ENCODE measurements around the gene HES3. TPM values are rescaled to one million over a fixed set of nuclear protein-coding genes. Genes with fewer than 3 reads are reported as not detected.

The HES3 gene
- polyA plus RNA-seq, 1 of the 3 experiments (the other 2 are of a cell fraction): not detected

DNA sequence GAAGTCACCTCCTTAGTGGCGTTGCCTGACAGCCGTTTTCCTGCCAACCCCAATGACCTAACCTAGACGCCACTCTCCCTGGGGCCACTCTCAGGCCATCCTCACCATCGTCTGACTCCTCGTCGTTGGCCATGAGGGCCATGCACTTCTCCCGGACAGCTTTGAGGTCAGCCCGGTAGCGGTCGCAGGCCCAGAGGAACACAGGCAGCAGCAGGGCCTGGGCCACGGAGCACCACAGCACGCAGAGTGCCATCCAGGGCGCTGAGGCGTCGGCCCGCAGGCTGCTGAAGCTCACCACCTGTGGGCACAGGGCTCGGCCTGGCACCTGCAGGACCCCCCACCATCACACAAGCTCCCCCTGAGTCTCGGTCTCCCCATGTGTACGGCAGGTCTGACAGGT lies 7.3 kb downstream of the HES3 start:
- 80% methylated on average over 13 of the region's 19 CpGs for WGBS (ENCODE audit: low lambda C conversion rate)
- peaks cover 3% of the 10 kb centered on the region; the same call in 1 of the 2 replicates for H4K20me1 ChIP-seq (ENCODE audit: insufficient read depth)
- no peak overlapping the region for H3K4me2 ChIP-seq
- no peak overlapping the region for H3K4me3 ChIP-seq (ENCODE audit: low read depth in 2 of 2, low read length in 1 of 2)
- no peaks in the 10 kb centered on the region for H3K27me3 ChIP-seq (ENCODE audit: insufficient read depth)
- no peak for TF ChIP-seq GATA2 (CRISPR knock-in tag; IDR thresholded peaks at IDR 0.05)
- no peaks in the 10 kb centered on the region for H3K9me2 ChIP-seq
- no peaks in the 10 kb centered on the region for H3K9me3 ChIP-seq
- H3F3A ChIP-seq (replicated peaks; ENCODE audit: insufficient read depth): no peaks in the 10 kb centered on the region
- no peak overlapping the region for H2AFZ ChIP-seq (ENCODE audit: low read depth)
- no peaks in the 10 kb centered on the region for H3K36me3 ChIP-seq (replicated peaks in 1 of 2; ENCODE audit: control insufficient read depth in 1 of 2, insufficient read depth in 2 of 2, low read length in 1 of 2)
- H3K79me2 ChIP-seq (ENCODE audit: insufficient read depth): no peaks in the 10 kb centered on the region
- no peak overlapping the region for H3K27ac ChIP-seq (ENCODE audit: low read depth in 2 of 2, low read length in 1 of 2)
- no peaks in the 10 kb centered on the region; a peak in 1 of 4 replicates for H3K4me1 ChIP-seq (ENCODE audit: control insufficient read depth in 1 of 2, insufficient read depth in 2 of 2, low read depth in 1 of 2, low read length in 1 of 2)
- CTCF ChIA-PET: interaction anchor here (1.4 to 9.5 kb wide), 7 partner anchors 66 to 187 kb away, joined by 3 to 318 read pairs (median 6); no protein-coding TSS in a partner anchor
- DNase-seq: no peak
- POLR2A ChIA-PET: no interaction called here
- H3K9ac ChIP-seq: no peak overlapping the region

DNA sequence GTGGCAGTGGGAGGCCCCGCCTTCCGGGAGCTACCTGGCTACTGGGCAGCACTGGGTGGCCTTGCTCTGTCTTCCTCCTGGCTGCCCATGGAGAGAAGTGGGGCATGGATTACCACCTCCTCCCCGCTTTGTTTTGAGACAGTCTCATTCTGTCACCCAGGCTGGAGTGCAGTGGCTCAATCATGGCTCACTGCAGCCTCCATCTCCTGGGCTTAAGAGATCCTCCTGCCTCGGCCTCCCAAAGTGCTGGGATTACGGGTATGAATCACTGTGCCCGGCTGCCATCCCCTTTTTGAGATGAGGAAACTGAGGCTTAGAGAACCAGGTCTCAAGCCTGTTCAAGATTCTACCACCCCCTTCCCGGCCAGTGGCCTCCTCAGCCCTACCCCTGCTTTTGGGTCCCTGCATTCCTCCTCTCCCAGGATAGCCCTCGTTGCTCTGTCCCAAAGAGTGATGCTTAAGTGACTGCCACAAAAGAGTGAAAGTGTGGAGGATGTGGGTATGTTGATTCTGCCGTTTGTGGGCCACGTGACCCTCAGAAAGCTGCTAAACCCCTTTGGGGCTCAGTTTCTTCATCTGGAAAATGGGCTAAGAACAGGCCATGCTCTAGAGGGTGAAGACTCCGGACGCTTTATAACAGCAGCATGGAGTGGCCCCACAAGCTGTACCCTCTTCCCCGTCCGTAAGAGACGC lies 7.8 kb downstream of the HES3 start:
- no peak overlapping the region for H2AFZ ChIP-seq (ENCODE audit: low read depth)
- H3K4me1 ChIP-seq (ENCODE audit: control insufficient read depth in 1 of 2, insufficient read depth in 2 of 2, low read depth in 1 of 2, low read length in 1 of 2): no peaks in the 10 kb centered on the region; a peak in 1 of 4 replicates
- H3K27me3 ChIP-seq (ENCODE audit: insufficient read depth): no peaks in the 10 kb centered on the region
- H3K36me3 ChIP-seq (replicated peaks in 1 of 2; ENCODE audit: control insufficient read depth in 1 of 2, insufficient read depth in 2 of 2, low read length in 1 of 2): no peaks in the 10 kb centered on the region
- H3K9ac ChIP-seq: no peak overlapping the region
- no peak overlapping the region for H3K27ac ChIP-seq (ENCODE audit: low read depth in 2 of 2, low read length in 1 of 2)
- H4K20me1 ChIP-seq (ENCODE audit: insufficient read depth): peaks cover 2% of the 10 kb centered on the region; the same call in 1 of the 2 replicates
- no peak for TF ChIP-seq RFX5 (IDR thresholded peaks at IDR 0.05; ENCODE audit: low read length)
- no peak for TF ChIP-seq RCOR1 (IDR thresholded peaks at IDR 0.05; ENCODE audit: low read length)
- no peak for TF ChIP-seq GATA2 (CRISPR knock-in tag; IDR thresholded peaks at IDR 0.05)
- TF ChIP-seq RAD21 (IDR thresholded peaks at IDR 0.05; ENCODE audit: low read length): no peak
- 83% methylated on average over 6 of the region's 15 CpGs for WGBS (ENCODE audit: low lambda C conversion rate)
- H3K4me2 ChIP-seq: no peak overlapping the region
- H3K9me3 ChIP-seq: no peaks in the 10 kb centered on the region
- H3K9me2 ChIP-seq: no peaks in the 10 kb centered on the region
- no peaks in the 10 kb centered on the region for H3K79me2 ChIP-seq (ENCODE audit: insufficient read depth)
- DNase-seq: no peak
- CTCF ChIA-PET: interaction anchor here (1.5 to 9.5 kb wide), 5 partner anchors 65 to 186 kb away, joined by 3 to 318 read pairs (median 6); no protein-coding TSS in a partner anchor
- H3K4me3 ChIP-seq (ENCODE audit: low read depth in 2 of 2, low read length in 1 of 2): no peak overlapping the region
- no peaks in the 10 kb centered on the region for H3F3A ChIP-seq (replicated peaks; ENCODE audit: insufficient read depth)
- POLR2A ChIA-PET: no interaction called here

DNA sequence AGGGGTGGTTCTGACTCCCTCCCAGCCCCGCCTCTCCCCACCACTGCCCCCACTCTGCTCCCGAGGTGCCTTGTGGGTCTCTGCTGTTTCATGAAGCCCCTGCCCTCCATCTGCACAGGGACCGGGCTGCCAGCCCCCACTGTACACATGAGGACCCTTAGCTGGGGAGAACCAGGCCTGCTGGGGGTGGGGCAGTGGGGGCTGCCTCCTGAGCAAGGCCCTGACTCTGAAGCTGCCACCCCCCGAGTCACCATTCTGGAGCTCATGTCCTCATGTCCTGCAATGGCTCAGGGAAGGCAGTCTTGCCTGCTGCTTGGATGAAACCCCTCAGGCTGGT lies 8.4 kb downstream of the HES3 start:
- Histone ChIP-seq H4K20me1 (ENCODE audit: insufficient read depth) (no peaks in the 10 kb centered on the region), H2AFZ (ENCODE audit: low read depth) (no peak overlapping the region), H3K9ac (no peak overlapping the region), H3K4me1 (ENCODE audit: control insufficient read depth in 1 of 2, insufficient read depth in 2 of 2, low read depth in 1 of 2, low read length in 1 of 2) (no peaks in the 10 kb centered on the region; a peak in 1 of 4 replicates), H3K4me3 (ENCODE audit: low read depth in 2 of 2, low read length in 1 of 2) (no peak overlapping the region), H3K27me3 (ENCODE audit: insufficient read depth) (no peaks in the 10 kb centered on the region), H3K79me2 (ENCODE audit: insufficient read depth) (no peaks in the 10 kb centered on the region), H3K4me2 (no peak overlapping the region), H3K9me2 (no peaks in the 10 kb centered on the region), H3F3A (replicated peaks; ENCODE audit: insufficient read depth) (no peaks in the 10 kb centered on the region), H3K27ac (ENCODE audit: low read depth in 2 of 2, low read length in 1 of 2) (no peak overlapping the region), H3K36me3 (replicated peaks in 1 of 2; ENCODE audit: control insufficient read depth in 1 of 2, insufficient read depth in 2 of 2, low read length in 1 of 2) (no peaks in the 10 kb centered on the region), H3K9me3 (no peaks in the 10 kb centered on the region)
- ChIA-PET POLR2A (no interaction called here), CTCF (interaction anchor here (0.7 to 9.5 kb wide), 4 partner anchors 65 to 186 kb away, joined by 3 to 318 read pairs (median 4); no protein-coding TSS in a partner anchor)
- no CpG with 5 or more reads among the region's 4 CpGs for WGBS (ENCODE audit: low lambda C conversion rate)
- DNase-seq: no peak
- no peak for TF ChIP-seq RFX5 (IDR thresholded peaks at IDR 0.05; ENCODE audit: low read length)

DNA sequence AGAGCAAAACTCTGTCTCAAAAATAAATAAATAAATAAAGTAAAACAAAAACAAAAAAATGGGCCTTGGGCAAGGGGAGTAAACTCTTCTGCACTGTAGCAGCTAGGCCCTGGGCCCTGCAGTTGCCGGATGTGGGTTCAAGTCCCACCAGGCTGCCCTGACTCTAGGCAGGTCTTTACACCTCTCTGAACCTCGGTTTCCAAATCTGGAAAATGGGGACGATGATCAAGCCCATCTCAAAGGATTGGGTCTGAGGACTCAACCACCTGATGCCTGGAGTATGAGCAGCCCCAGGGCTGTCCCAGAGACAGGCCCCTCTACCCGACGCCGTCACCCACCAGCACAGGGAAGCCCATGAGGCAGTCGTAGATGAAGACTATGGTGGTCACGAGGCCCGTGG lies 9.4 kb downstream of the HES3 start:
- ChIA-PET CTCF (interaction anchor here (9.5 kb wide), 1 partner anchor 84 kb away, joined by 318 read pairs; no protein-coding TSS in a partner anchor), POLR2A (no interaction called here)
- H3K9ac ChIP-seq: no peak overlapping the region
- DNase-seq: no peak
- no peaks in the 10 kb centered on the region for H3K9me2 ChIP-seq
- TF ChIP-seq, protein P1, sequence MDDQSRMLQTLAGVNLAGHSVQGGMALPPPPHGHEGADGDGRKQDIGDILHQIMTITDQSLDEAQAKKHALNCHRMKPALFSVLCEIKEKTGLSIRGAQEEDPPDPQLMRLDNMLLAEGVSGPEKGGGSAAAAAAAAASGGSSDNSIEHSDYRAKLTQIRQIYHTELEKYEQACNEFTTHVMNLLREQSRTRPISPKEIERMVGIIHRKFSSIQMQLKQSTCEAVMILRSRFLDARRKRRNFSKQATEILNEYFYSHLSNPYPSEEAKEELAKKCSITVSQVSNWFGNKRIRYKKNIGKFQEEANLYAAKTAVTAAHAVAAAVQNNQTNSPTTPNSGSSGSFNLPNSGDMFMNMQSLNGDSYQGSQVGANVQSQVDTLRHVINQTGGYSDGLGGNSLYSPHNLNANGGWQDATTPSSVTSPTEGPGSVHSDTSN (IDR thresholded peaks at IDR 0.05): no peak
- no peak for TF ChIP-seq ZBTB33 (IDR thresholded peaks at IDR 0.05; ENCODE audit: borderline replicate concordance, low read depth)
- TF ChIP-seq FOSL2 (IDR thresholded peaks at IDR 0.05; ENCODE audit: borderline replicate concordance, low read depth): no peak
- TF ChIP-seq USF2 (IDR thresholded peaks at IDR 0.05; ENCODE audit: borderline replicate concordance, low read depth, low read length): no peak
- TF ChIP-seq NRF1 (IDR thresholded peaks at IDR 0.05; ENCODE audit: low read depth, low read length): no peak
- no peak overlapping the region for H3K4me2 ChIP-seq
- no peaks in the 10 kb centered on the region for H3K79me2 ChIP-seq (ENCODE audit: insufficient read depth)
- H3F3A ChIP-seq (replicated peaks; ENCODE audit: insufficient read depth): no peaks in the 10 kb centered on the region
- no peak overlapping the region for H2AFZ ChIP-seq (ENCODE audit: low read depth)
- H3K4me3 ChIP-seq (ENCODE audit: low read depth in 2 of 2, low read length in 1 of 2): no peak overlapping the region
- WGBS (ENCODE audit: low lambda C conversion rate): 90% methylated on average over 5 of the region's 9 CpGs
- H4K20me1 ChIP-seq (ENCODE audit: insufficient read depth): no peaks in the 10 kb centered on the region
- H3K9me3 ChIP-seq: no peaks in the 10 kb centered on the region
- no peaks in the 10 kb centered on the region for H3K27me3 ChIP-seq (ENCODE audit: insufficient read depth)
- H3K27ac ChIP-seq (ENCODE audit: low read depth in 2 of 2, low read length in 1 of 2): no peak overlapping the region
- no peaks in the 10 kb centered on the region for H3K36me3 ChIP-seq (replicated peaks in 1 of 2; ENCODE audit: control insufficient read depth in 1 of 2, insufficient read depth in 2 of 2, low read length in 1 of 2)
- H3K4me1 ChIP-seq (ENCODE audit: control insufficient read depth in 1 of 2, insufficient read depth in 2 of 2, low read depth in 1 of 2, low read length in 1 of 2): no peaks in the 10 kb centered on the region; a peak in 1 of 4 replicates
